Measurements from ENCODE around the gene LMX1B. TPM values are rescaled to one million over a fixed set of nuclear protein-coding genes. Genes with fewer than 3 reads are reported as not detected.

LMX1B gene
- total and polyA plus RNA-seq, 8 donors = 0.20 TPM; not detected in 7

DNA sequence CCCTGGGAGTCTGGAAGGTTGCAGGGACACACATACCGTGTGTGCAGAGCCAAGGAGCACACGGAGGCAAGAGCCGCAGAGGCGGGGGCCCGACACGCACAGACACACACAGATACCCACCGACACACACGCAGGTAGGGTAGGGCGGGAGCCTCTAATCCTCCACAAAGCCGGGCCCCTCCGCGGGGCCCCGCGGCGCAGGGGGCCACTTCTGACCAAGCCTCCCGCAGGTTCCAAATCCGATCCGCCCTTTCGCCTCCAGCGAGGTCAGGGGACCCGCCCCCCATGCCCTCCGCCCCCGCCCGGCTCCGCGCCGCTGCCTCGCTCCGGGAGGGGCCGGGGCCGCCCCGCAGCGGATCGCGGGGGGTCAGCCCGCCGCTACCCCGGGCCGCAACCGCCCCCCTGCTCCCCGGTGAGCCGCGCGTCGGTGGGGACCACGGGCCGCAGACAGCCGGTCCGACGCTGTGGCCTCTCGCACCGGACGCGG, 1.4 kb upstream of the LMX1B start:
- TF ChIP-seq, protein P1, sequence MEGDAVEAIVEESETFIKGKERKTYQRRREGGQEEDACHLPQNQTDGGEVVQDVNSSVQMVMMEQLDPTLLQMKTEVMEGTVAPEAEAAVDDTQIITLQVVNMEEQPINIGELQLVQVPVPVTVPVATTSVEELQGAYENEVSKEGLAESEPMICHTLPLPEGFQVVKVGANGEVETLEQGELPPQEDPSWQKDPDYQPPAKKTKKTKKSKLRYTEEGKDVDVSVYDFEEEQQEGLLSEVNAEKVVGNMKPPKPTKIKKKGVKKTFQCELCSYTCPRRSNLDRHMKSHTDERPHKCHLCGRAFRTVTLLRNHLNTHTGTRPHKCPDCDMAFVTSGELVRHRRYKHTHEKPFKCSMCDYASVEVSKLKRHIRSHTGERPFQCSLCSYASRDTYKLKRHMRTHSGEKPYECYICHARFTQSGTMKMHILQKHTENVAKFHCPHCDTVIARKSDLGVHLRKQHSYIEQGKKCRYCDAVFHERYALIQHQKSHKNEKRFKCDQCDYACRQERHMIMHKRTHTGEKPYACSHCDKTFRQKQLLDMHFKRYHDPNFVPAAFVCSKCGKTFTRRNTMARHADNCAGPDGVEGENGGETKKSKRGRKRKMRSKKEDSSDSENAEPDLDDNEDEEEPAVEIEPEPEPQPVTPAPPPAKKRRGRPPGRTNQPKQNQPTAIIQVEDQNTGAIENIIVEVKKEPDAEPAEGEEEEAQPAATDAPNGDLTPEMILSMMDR (IDR thresholded peaks at IDR 0.05) = no peak
- TF ChIP-seq EP300 (IDR thresholded peaks at IDR 0.05) (no peak), POLR2A (IDR thresholded peaks at IDR 0.05) (no peak), POLR2AphosphoS5 (IDR thresholded peaks at IDR 0.05) (no peak)
- DNase-seq = no peak
- Histone ChIP-seq H3K4me3 (peak overlapping the region; percentile 27 to 49 (median 32)), H3K9me3 (no peaks in the 10 kb centered on the region), H3K27me3 (peaks cover 35 to 99% (median 79%) of the 10 kb centered on the region in 3 donors), H3K4me1 (peaks cover 39 to 56% (median 52%) of the 10 kb centered on the region in 4 donors), H3K36me3 (no peaks in the 10 kb centered on the region), H3K27ac (no peak overlapping the region)
- intact Hi-C loops (cut with DNase I; ENCODE audit: low total_unique reads) = loop anchor here (5.0 to 10.0 kb wide), 2 partner anchors 80 to 172 kb away; no protein-coding TSS in a partner anchor
- 1 to 3% (median 2%) methylated on average over 12 to 54 of the region's 54 CpGs; no CpG with 5 or more reads in 1 of the 5 donors for WGBS, 5 donors

DNA sequence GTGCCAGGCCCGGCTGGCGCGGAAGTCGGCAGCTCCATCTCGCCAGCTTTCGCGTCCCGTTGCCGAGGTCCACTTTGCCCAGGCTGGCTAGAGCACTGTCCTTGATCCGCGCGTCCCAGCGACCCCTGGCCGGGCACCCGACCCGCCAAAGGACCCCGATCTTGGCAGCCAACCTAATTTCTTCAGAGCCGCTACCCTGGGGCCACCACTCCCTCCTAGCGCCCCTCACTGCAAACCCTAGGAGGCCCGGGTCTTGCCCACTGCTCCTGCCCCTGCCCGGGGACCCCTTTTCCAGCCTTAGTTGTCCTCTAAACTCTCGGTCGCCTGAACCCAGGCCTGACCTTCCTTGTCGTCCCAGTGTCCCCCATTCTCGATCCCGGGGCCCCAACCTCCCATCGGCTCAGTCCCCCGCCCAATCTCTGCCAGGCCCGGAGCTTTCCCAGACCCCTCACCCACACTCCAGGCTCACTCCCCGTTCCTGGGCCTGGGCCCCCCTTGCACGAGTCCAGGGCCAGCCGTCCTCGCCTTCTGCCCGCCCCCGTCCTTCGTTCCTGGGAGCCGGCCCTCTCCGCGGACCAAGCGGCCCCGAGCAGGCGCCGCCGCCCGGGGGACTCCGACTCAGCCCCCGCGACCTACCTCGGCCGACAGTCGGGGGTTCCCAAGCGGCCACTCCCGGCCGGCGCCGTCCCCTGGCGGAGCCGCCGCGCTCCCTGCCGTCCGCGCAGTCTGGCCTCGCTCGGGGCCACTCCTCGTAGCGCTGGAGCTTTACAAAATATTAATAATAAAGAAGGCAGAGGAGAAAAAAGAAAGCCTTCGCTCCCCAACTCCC, 701 bp upstream of the LMX1B start:
- Histone ChIP-seq H3K36me3 (no peaks in the 10 kb centered on the region), H3K4me1 (peaks cover 41 to 58% (median 53%) of the 10 kb centered on the region in 4 donors), H3K27ac (no peak overlapping the region), H3K27me3 (peaks cover 35 to 99% (median 85%) of the 10 kb centered on the region in 3 donors), H3K4me3 (peak overlapping the region; percentile 27 to 49 (median 32)), H3K9me3 (no peaks in the 10 kb centered on the region)
- intact Hi-C loops (cut with DNase I; ENCODE audit: low total_unique reads) = loop anchor here (5.0 to 10.0 kb wide), 2 partner anchors 79 to 172 kb away; no protein-coding TSS in a partner anchor
- TF ChIP-seq, protein P1 (IDR thresholded peaks at IDR 0.05) = no peak
- TF ChIP-seq POLR2AphosphoS5 (IDR thresholded peaks at IDR 0.05) (no peak), POLR2A (IDR thresholded peaks at IDR 0.05) (no peak), EP300 (IDR thresholded peaks at IDR 0.05) (no peak)
- 2 to 6% (median 2%) methylated on average over 39 to 68 of the region's 68 CpGs for WGBS, 5 donors
- no peak for DNase-seq

GRCh38 chr9:126614088-126614454, 343 bp downstream of the LMX1B start:
- WGBS, 5 donors = 2 to 4% (median 4%) methylated on average over 16 to 60 of the region's 64 CpGs; no CpG with 5 or more reads in 2 of the 5 donors
- TF ChIP-seq POLR2AphosphoS5 (IDR thresholded peaks at IDR 0.05) (no peak), POLR2A (IDR thresholded peaks at IDR 0.05) (no peak), EP300 (IDR thresholded peaks at IDR 0.05) (no peak)
- TF ChIP-seq, protein P1 (IDR thresholded peaks at IDR 0.05) = no peak
- no peak for DNase-seq
- H3K27ac ChIP-seq = no peak overlapping the region
- H3K9me3 ChIP-seq = no peaks in the 10 kb centered on the region
- intact Hi-C loops (cut with DNase I; ENCODE audit: low total_unique reads) = loop anchor here (5.0 to 10.0 kb wide), 2 partner anchors 78 to 171 kb away; no protein-coding TSS in a partner anchor
- peaks cover 50 to 68% (median 63%) of the 10 kb centered on the region in 4 donors for H3K4me1 ChIP-seq
- no peaks in the 10 kb centered on the region for H3K36me3 ChIP-seq
- peaks cover 39 to 99% (median 92%) of the 10 kb centered on the region in 3 donors for H3K27me3 ChIP-seq
- H3K4me3 ChIP-seq = peak overlapping the region in 2 of 4 donors; percentile 36 to 49

GRCh38 chr9:126614455-126615244, 922 bp downstream of the LMX1B start:
- intact Hi-C loops (cut with DNase I; ENCODE audit: low total_unique reads) = loop anchor here (5.0 to 10.0 kb wide), 2 partner anchors 78 to 170 kb away; no protein-coding TSS in a partner anchor
- no peak for DNase-seq

More at GRCh38 chr9:126614455-126615244, 922 bp downstream of the LMX1B start:
- WGBS, 5 donors = 5 to 8% (median 6%) methylated on average over 42 to 65 of the region's 65 CpGs
- Histone ChIP-seq H3K27ac (no peak overlapping the region), H3K9me3 (no peaks in the 10 kb centered on the region), H3K36me3 (no peaks in the 10 kb centered on the region), H3K4me1 (peaks cover 50 to 71% (median 63%) of the 10 kb centered on the region in 4 donors), H3K4me3 (peak overlapping the region in 3 of 4 donors; percentile 12 to 36 (median 31)), H3K27me3 (peaks cover 39 to 99% (median 92%) of the 10 kb centered on the region in 3 donors)
- TF ChIP-seq POLR2A (IDR thresholded peaks at IDR 0.05) = no peak
- TF ChIP-seq EP300 (IDR thresholded peaks at IDR 0.05) = no peak
- TF ChIP-seq, protein P1 (IDR thresholded peaks at IDR 0.05) = no peak
- no peak for TF ChIP-seq POLR2AphosphoS5 (IDR thresholded peaks at IDR 0.05)

All from stomach (tissue), 9 donors.